ENCODE results near the gene DCUN1D4.

Gene DCUN1D4

DNA sequence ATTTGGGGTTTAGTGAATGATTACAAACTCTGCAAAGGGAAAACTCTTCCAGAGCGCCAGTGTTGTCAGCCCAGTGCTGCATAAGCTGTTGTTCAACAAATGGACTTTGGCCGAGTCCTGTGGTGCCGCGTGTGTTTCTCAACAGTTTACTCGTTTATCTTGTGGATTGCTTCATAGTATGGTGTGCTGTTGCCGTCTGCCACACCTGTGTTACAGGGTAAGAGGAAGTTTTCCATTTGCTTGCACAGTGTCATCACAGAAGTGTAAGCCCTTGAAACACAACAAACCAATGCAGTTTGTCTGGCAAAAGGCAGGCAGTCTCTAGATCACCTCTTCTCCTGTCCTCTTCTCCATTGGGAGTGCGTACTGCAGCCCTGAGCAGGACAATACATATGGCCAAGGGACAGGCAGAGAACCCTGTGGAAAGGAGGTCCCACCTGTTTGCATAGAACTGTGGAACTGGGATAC is 66.3 kb downstream of the DCUN1D4 start:
- no peaks in the 10 kb centered on the region for H3F3A ChIP-seq (ENCODE audit: insufficient read depth)
- no peaks in the 10 kb centered on the region for H3K9me3 ChIP-seq (ENCODE audit: insufficient read depth, low read length)
- no peaks in the 10 kb centered on the region for H3K79me2 ChIP-seq (ENCODE audit: insufficient read depth, low read length)
- TF ChIP-seq, protein P1, sequence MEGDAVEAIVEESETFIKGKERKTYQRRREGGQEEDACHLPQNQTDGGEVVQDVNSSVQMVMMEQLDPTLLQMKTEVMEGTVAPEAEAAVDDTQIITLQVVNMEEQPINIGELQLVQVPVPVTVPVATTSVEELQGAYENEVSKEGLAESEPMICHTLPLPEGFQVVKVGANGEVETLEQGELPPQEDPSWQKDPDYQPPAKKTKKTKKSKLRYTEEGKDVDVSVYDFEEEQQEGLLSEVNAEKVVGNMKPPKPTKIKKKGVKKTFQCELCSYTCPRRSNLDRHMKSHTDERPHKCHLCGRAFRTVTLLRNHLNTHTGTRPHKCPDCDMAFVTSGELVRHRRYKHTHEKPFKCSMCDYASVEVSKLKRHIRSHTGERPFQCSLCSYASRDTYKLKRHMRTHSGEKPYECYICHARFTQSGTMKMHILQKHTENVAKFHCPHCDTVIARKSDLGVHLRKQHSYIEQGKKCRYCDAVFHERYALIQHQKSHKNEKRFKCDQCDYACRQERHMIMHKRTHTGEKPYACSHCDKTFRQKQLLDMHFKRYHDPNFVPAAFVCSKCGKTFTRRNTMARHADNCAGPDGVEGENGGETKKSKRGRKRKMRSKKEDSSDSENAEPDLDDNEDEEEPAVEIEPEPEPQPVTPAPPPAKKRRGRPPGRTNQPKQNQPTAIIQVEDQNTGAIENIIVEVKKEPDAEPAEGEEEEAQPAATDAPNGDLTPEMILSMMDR (IDR thresholded peaks at IDR 0.05; ENCODE audit: insufficient read depth, low read length, poor library complexity, severe bottlenecking): no peak
- no peak for TF ChIP-seq EZH2phosphoT487 (conservative IDR thresholded peaks at IDR 0.05; ENCODE audit: low read length)
- H3K36me3 ChIP-seq (ENCODE audit: low read length): peaks cover 33% of the 10 kb centered on the region
- H3K4me3 ChIP-seq (ENCODE audit: insufficient read depth, low read length, poor library complexity, severe bottlenecking): no peak overlapping the region
- H3K27me3 ChIP-seq (ENCODE audit: low read length): no peaks in the 10 kb centered on the region
- no peak overlapping the region for H3K4me2 ChIP-seq (ENCODE audit: low read depth, low read length, poor library complexity, severe bottlenecking)
- H3K9me2 ChIP-seq (replicated peaks; ENCODE audit: insufficient read depth, low read length): no peaks in the 10 kb centered on the region
- no peak overlapping the region for H2AFZ ChIP-seq (ENCODE audit: low read depth, low read length, severe bottlenecking)
- H3K9ac ChIP-seq (ENCODE audit: low read length): no peak overlapping the region
- no peak overlapping the region for H3K27ac ChIP-seq (ENCODE audit: low read depth, low read length)
- H4K20me1 ChIP-seq (ENCODE audit: low read depth, low read length): no peaks in the 10 kb centered on the region

DNA sequence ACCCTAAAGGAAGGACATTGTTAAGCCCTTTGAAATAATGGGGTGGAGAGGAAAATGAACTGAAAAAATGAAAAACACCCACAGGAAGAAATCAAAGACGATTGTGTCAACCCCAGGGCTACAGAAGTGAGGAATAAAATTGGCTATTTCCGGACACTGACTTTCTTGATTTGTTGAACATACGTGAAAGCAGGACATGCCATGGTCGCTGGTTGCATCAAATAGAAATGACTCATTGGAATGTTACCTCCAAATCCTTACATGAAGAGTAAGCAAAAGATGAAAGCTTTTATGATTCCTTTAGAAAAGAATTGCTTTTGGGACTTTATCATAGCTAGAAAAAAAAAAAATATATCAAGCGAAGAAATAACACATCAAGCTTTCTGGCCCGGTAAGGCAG is 75.3 kb downstream of the DCUN1D4 start:
- Histone ChIP-seq H4K20me1 (ENCODE audit: low read depth, low read length) (no peaks in the 10 kb centered on the region), H2AFZ (ENCODE audit: low read depth, low read length, severe bottlenecking) (no peak overlapping the region), H3K27ac (ENCODE audit: low read depth, low read length) (no peak overlapping the region), H3K4me3 (ENCODE audit: insufficient read depth, low read length, poor library complexity, severe bottlenecking) (no peak overlapping the region), H3K9me3 (ENCODE audit: insufficient read depth, low read length) (no peaks in the 10 kb centered on the region), H3K79me2 (ENCODE audit: insufficient read depth, low read length) (no peaks in the 10 kb centered on the region), H3K9me2 (replicated peaks; ENCODE audit: insufficient read depth, low read length) (no peaks in the 10 kb centered on the region), H3K27me3 (ENCODE audit: low read length) (no peaks in the 10 kb centered on the region), H3K9ac (ENCODE audit: low read length) (no peak overlapping the region), H3F3A (ENCODE audit: insufficient read depth) (no peaks in the 10 kb centered on the region), H3K36me3 (ENCODE audit: low read length) (peaks cover 29% of the 10 kb centered on the region), H3K4me2 (ENCODE audit: low read depth, low read length, poor library complexity, severe bottlenecking) (no peak overlapping the region)
- no peak for TF ChIP-seq EZH2phosphoT487 (conservative IDR thresholded peaks at IDR 0.05; ENCODE audit: low read length)
- TF ChIP-seq, protein P1 (IDR thresholded peaks at IDR 0.05; ENCODE audit: insufficient read depth, low read length, poor library complexity, severe bottlenecking): no peak

GRCh38 chr4:51923343-51923742 is 80.4 kb downstream of the DCUN1D4 start:
- Histone ChIP-seq H3K36me3 (ENCODE audit: low read length) (no peaks in the 10 kb centered on the region), H3F3A (ENCODE audit: insufficient read depth) (no peaks in the 10 kb centered on the region), H3K27me3 (ENCODE audit: low read length) (no peaks in the 10 kb centered on the region), H3K27ac (ENCODE audit: low read depth, low read length) (no peak overlapping the region), H3K4me3 (ENCODE audit: insufficient read depth, low read length, poor library complexity, severe bottlenecking) (no peak overlapping the region), H3K9me2 (replicated peaks; ENCODE audit: insufficient read depth, low read length) (no peaks in the 10 kb centered on the region), H3K4me2 (ENCODE audit: low read depth, low read length, poor library complexity, severe bottlenecking) (no peak overlapping the region), H2AFZ (ENCODE audit: low read depth, low read length, severe bottlenecking) (no peak overlapping the region), H4K20me1 (ENCODE audit: low read depth, low read length) (no peaks in the 10 kb centered on the region), H3K9ac (ENCODE audit: low read length) (no peak overlapping the region), H3K79me2 (ENCODE audit: insufficient read depth, low read length) (no peaks in the 10 kb centered on the region), H3K9me3 (ENCODE audit: insufficient read depth, low read length) (no peaks in the 10 kb centered on the region)
- no peak for TF ChIP-seq EZH2phosphoT487 (conservative IDR thresholded peaks at IDR 0.05; ENCODE audit: low read length)
- TF ChIP-seq, protein P1 (IDR thresholded peaks at IDR 0.05; ENCODE audit: insufficient read depth, low read length, poor library complexity, severe bottlenecking): no peak

Measured in SU-DHL-6 (cell line).